ENCODE measurements around the gene TUBGCP3.
"Not testable (repeated sequence)": the region's sequence is repeated elsewhere in the genome, so short reads cannot be mapped to it uniquely, and the experiment has no call there.

The TUBGCP3 gene

DNA sequence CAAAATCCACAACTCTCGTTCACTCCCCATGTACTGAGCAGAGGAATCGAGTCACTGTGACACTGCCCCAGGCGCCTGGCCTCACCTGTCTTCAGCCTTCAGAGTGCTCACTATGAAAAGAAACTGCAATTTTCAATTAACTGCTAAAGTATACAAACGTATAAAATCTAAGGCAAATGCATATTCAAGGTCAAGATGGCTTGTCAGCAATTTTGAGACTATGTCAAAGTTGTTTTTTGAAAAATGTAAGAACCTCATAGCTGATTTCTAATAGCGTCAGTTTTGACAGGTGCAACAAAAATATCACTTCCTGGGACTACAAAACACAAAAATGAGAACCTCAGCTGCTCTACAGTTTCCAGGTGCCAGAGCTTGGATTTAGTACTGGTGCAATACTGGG, 31.4 kb downstream of the TUBGCP3 start:
- no peak for DNase-seq
- no peak overlapping the region for H2BK5ac ChIP-seq (ENCODE audit: low read length)
- no peak overlapping the region for H3K23ac ChIP-seq (ENCODE audit: low read length)
- H3K9ac ChIP-seq (ENCODE audit: low read length) = no peak overlapping the region
- H3K79me2 ChIP-seq (ENCODE audit: control insufficient read depth, insufficient read depth, low read length) = no peaks in the 10 kb centered on the region
- no peak overlapping the region for H3K4me3 ChIP-seq (ENCODE audit: low read length)
- no peak overlapping the region for H3K27ac ChIP-seq (ENCODE audit: low read depth, low read length)
- H2AK5ac ChIP-seq (ENCODE audit: low read length) = no peak overlapping the region
- no peak overlapping the region for H3K18ac ChIP-seq (ENCODE audit: low read length)
- no peak overlapping the region for H3K56ac ChIP-seq (ENCODE audit: low read length)
- no peak overlapping the region for H2BK15ac ChIP-seq (replicated peaks; ENCODE audit: low read depth)
- 100% methylated on average over 1 of the region's 5 CpGs for WGBS (ENCODE audit: extremely low coverage, insufficient coverage, low lambda C conversion rate)
- H3K36me3 ChIP-seq (ENCODE audit: control insufficient read depth, insufficient read depth, low read length) = peaks cover 10% of the 10 kb centered on the region
- H3K79me1 ChIP-seq (ENCODE audit: low read length) = peaks cover 6% of the 10 kb centered on the region
- no peak overlapping the region for H3K4me2 ChIP-seq (ENCODE audit: low read length)
- H3K4me1 ChIP-seq (ENCODE audit: control insufficient read depth, low read depth, low read length) = no peaks in the 10 kb centered on the region
- no peaks in the 10 kb centered on the region for H3K27me3 ChIP-seq (ENCODE audit: insufficient read depth, low read length, poor library complexity)
- no peak overlapping the region for H4K5ac ChIP-seq (ENCODE audit: low read length)
- no peak overlapping the region for H2BK120ac ChIP-seq (ENCODE audit: low read depth, low read length)
- no peak overlapping the region for H3K4ac ChIP-seq (ENCODE audit: low read depth, low read length)
- H4K8ac ChIP-seq (ENCODE audit: low read depth, low read length) = no peak overlapping the region

DNA sequence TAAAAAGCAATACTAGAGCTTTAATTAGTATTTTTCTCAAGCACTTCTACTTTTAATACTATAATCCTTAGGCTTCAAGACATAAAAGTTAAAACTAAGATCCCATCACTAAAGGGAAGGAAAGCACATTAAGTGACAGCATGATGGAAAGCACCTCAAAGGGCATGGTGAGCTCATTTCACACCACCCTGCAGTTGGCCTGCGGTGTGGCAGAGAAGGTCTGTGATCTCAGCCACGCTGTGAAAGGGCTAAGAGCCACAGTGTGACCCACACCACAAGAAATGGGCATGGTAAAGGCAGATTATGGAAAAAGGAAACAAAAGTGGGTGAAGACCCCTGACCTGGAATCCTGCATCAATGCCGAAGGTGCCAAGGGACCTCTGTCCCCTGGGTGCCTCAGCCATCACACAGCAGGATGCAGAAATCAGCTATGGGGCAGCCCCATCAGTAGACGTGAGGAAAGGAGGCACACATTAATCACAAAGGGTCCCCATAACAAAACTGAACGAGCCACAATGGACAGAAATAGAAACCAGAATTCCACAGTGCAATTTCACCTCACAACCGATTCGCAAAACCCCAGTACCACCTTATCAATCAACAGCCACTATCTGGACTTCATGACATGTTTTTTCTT, 33.6 kb downstream of the TUBGCP3 start:
- Histone ChIP-seq H2BK15ac (replicated peaks; ENCODE audit: low read depth) (no peak overlapping the region), H3K27ac (ENCODE audit: low read depth, low read length) (no peak overlapping the region), H3K4ac (ENCODE audit: low read depth, low read length) (no peak overlapping the region), H3K36me3 (ENCODE audit: control insufficient read depth, insufficient read depth, low read length) (peaks cover 12% of the 10 kb centered on the region), H3K27me3 (ENCODE audit: insufficient read depth, low read length, poor library complexity) (no peaks in the 10 kb centered on the region), H3K79me2 (ENCODE audit: control insufficient read depth, insufficient read depth, low read length) (no peaks in the 10 kb centered on the region), H3K23ac (ENCODE audit: low read length) (no peak overlapping the region), H2BK120ac (ENCODE audit: low read depth, low read length) (no peak overlapping the region), H4K5ac (ENCODE audit: low read length) (no peak overlapping the region), H3K4me3 (ENCODE audit: low read length) (no peak overlapping the region), H3K4me2 (ENCODE audit: low read length) (no peak overlapping the region), H3K4me1 (ENCODE audit: control insufficient read depth, low read depth, low read length) (no peaks in the 10 kb centered on the region), H2AK5ac (ENCODE audit: low read length) (no peak overlapping the region), H2BK5ac (ENCODE audit: low read length) (no peak overlapping the region), H4K8ac (ENCODE audit: low read depth, low read length) (no peak overlapping the region), H3K56ac (ENCODE audit: low read length) (no peak overlapping the region), H3K9ac (ENCODE audit: low read length) (no peak overlapping the region), H3K79me1 (ENCODE audit: low read length) (peaks cover 1% of the 10 kb centered on the region), H3K18ac (ENCODE audit: low read length) (no peak overlapping the region)
- no peak for DNase-seq
- no CpG with 5 or more reads among the region's 7 CpGs for WGBS (ENCODE audit: extremely low coverage, insufficient coverage, low lambda C conversion rate)

DNA sequence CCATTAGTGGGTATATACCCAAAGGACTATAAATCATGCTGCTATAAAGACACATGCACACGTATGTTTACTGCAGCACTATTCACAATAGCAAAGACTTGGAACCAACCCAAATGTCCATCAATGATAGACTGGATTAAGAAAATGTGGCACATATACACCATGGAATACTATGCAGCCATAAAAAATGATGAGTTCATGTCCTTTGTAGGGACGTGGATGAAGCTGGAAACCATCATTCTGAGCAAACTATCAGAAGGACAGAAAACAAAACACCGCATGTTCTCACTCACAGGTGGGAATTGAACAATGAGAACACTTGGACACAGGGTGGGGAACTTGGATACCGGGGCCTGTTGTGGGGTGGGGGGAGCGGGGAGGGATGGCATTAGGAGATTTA, 39.0 kb downstream of the TUBGCP3 start:
- DNase-seq; H3K4me1 ChIP-seq (ENCODE audit: control insufficient read depth, low read depth, low read length); H3K18ac ChIP-seq (ENCODE audit: low read length); H4K8ac ChIP-seq (ENCODE audit: low read depth, low read length); H4K5ac ChIP-seq (ENCODE audit: low read length); H3K56ac ChIP-seq (ENCODE audit: low read length); H2BK5ac ChIP-seq (ENCODE audit: low read length); H3K27me3 ChIP-seq (ENCODE audit: insufficient read depth, low read length, poor library complexity); H2AK5ac ChIP-seq (ENCODE audit: low read length); H3K79me1 ChIP-seq (ENCODE audit: low read length); H2BK15ac ChIP-seq (replicated peaks; ENCODE audit: low read depth); H3K4me3 ChIP-seq (ENCODE audit: low read length); H3K4ac ChIP-seq (ENCODE audit: low read depth, low read length); H3K23ac ChIP-seq (ENCODE audit: low read length); H3K79me2 ChIP-seq (ENCODE audit: control insufficient read depth, insufficient read depth, low read length); H2BK120ac ChIP-seq (ENCODE audit: low read depth, low read length); H3K27ac ChIP-seq (ENCODE audit: low read depth, low read length); H3K4me2 ChIP-seq (ENCODE audit: low read length); H3K9ac ChIP-seq (ENCODE audit: low read length): not testable (repeated sequence)
- H3K36me3 ChIP-seq (ENCODE audit: control insufficient read depth, insufficient read depth, low read length) = peaks cover 13% of the 10 kb centered on the region
- WGBS (ENCODE audit: extremely low coverage, insufficient coverage, low lambda C conversion rate) = no CpG with 5 or more reads among the region's 5 CpGs

DNA sequence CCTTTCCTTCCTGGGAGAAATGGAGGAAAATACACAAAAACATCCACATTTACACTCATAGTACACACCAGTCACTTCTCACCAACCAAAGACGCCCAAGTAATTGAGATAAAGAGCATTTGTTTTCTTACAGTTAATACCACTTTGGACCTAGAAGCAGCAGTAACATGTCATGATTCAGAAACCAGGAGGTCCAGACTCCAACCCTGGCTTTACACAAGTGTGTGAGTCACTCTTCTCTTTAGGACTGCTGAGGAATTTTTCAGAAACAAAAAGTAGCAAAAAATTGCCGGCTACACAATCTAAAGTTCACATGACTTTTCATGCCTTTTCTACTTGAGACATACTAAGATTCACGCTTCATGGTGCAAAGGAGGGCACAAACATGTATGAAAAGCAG, 42.1 kb downstream of the TUBGCP3 start:
- Histone ChIP-seq H2BK5ac (ENCODE audit: low read length) (no peak overlapping the region), H3K9ac (ENCODE audit: low read length) (no peak overlapping the region), H2AK5ac (ENCODE audit: low read length) (no peak overlapping the region), H4K5ac (ENCODE audit: low read length) (no peak overlapping the region), H3K36me3 (ENCODE audit: control insufficient read depth, insufficient read depth, low read length) (peaks cover 8% of the 10 kb centered on the region), H3K18ac (ENCODE audit: low read length) (no peak overlapping the region), H3K27ac (ENCODE audit: low read depth, low read length) (no peak overlapping the region), H2BK15ac (replicated peaks; ENCODE audit: low read depth) (no peak overlapping the region), H3K4me2 (ENCODE audit: low read length) (no peak overlapping the region), H3K4me3 (ENCODE audit: low read length) (no peak overlapping the region), H3K27me3 (ENCODE audit: insufficient read depth, low read length, poor library complexity) (no peaks in the 10 kb centered on the region), H4K8ac (ENCODE audit: low read depth, low read length) (no peak overlapping the region), H3K79me1 (ENCODE audit: low read length) (no peaks in the 10 kb centered on the region), H2BK120ac (ENCODE audit: low read depth, low read length) (no peak overlapping the region), H3K4ac (ENCODE audit: low read depth, low read length) (no peak overlapping the region), H3K56ac (ENCODE audit: low read length) (no peak overlapping the region), H3K23ac (ENCODE audit: low read length) (no peak overlapping the region), H3K79me2 (ENCODE audit: control insufficient read depth, insufficient read depth, low read length) (no peaks in the 10 kb centered on the region), H3K4me1 (ENCODE audit: control insufficient read depth, low read depth, low read length) (no peaks in the 10 kb centered on the region)
- no CpG with 5 or more reads among the region's 3 CpGs for WGBS (ENCODE audit: extremely low coverage, insufficient coverage, low lambda C conversion rate)
- DNase-seq = no peak

DNA sequence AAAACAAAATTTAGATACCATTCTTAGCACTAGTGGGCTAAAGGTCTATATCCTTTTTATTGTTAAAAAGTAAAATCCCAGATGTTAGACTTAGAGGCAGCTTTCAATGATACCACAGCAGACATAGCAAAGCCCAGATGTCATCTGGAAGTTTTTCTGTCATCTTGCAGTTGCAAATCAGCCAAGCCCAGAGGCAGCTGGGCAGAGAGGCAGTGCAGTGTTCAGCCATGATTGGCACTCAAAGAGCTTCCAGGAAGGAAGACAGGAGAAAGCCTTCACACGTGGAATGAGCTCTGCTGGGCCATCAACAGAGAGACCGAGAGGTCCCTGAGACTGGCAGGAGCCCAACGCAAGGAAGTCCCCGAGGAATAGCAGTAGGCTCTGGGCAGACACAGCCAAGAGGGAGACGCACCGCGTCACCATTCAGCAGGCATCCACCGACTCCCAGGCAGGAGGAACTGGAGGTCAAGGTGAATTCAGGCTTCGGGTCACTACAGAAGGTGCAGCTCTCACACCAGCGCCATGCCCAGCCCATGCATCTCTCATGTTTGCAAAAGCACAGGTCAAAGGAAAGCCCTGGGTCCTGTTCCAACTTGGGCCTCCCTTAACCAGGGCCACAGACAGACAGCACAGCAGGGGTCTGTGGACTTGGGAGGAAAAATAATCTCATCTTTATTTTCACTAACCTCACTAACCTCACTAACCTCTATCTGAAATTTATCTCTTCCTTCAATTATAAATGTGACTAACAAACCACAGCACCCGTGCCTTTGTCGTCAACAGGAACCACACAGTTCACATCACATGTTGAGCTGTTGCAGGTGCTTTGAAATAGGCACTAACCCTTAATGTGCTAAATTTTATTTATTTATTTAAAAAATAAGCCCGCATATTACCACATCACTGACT, 54.9 kb downstream of the TUBGCP3 start:
- no peaks in the 10 kb centered on the region for H3K27me3 ChIP-seq (ENCODE audit: insufficient read depth, low read length, poor library complexity)
- no CpG with 5 or more reads among the region's 13 CpGs for WGBS (ENCODE audit: extremely low coverage, insufficient coverage, low lambda C conversion rate)
- no peak overlapping the region for H4K8ac ChIP-seq (ENCODE audit: low read depth, low read length)
- no peak overlapping the region for H2AK5ac ChIP-seq (ENCODE audit: low read length)
- no peaks in the 10 kb centered on the region for H3K4me1 ChIP-seq (ENCODE audit: control insufficient read depth, low read depth, low read length)
- H3K79me2 ChIP-seq (ENCODE audit: control insufficient read depth, insufficient read depth, low read length) = no peaks in the 10 kb centered on the region
- H3K36me3 ChIP-seq (ENCODE audit: control insufficient read depth, insufficient read depth, low read length) = no peaks in the 10 kb centered on the region
- H3K23ac ChIP-seq (ENCODE audit: low read length) = peak overlapping the region; percentile 12
- no peak overlapping the region for H3K4me2 ChIP-seq (ENCODE audit: low read length)
- DNase-seq = no peak
- H2BK120ac ChIP-seq (ENCODE audit: low read depth, low read length) = no peak overlapping the region
- H3K79me1 ChIP-seq (ENCODE audit: low read length) = no peaks in the 10 kb centered on the region
- no peak overlapping the region for H3K4me3 ChIP-seq (ENCODE audit: low read length)
- no peak overlapping the region for H4K5ac ChIP-seq (ENCODE audit: low read length)
- H3K56ac ChIP-seq (ENCODE audit: low read length) = no peak overlapping the region
- H2BK15ac ChIP-seq (replicated peaks; ENCODE audit: low read depth) = no peak overlapping the region
- H3K9ac ChIP-seq (ENCODE audit: low read length) = no peak overlapping the region
- no peak overlapping the region for H2BK5ac ChIP-seq (ENCODE audit: low read length)
- H3K4ac ChIP-seq (ENCODE audit: low read depth, low read length) = no peak overlapping the region
- H3K18ac ChIP-seq (ENCODE audit: low read length) = no peak overlapping the region
- no peak overlapping the region for H3K27ac ChIP-seq (ENCODE audit: low read depth, low read length)

Measured in mesendoderm (in vitro differentiated cells).